Heart right ventricle (tissue), 16 donors: ENCODE data around the gene HELB. TPM values are rescaled to one million over a fixed set of nuclear protein-coding genes. Genes with fewer than 3 reads are reported as not detected.

Experiments used
- ATAC-seq, 8 donors: fragments of 200-7000 bp; cut with Tn5 transposase; one replicate each; pipeline ENCODE4 v1.9.1; 2020; ENCODE audit warnings: mild to moderate bottlenecking in 8 of 8, moderate library complexity in 8 of 8, moderate number of reproducible peaks in 1 of 8
- DNase-seq, 2 donors: peaks; one replicate each; pipeline ENCODE4 v3.0.0-alpha.2; 2020
- H3K27ac ChIP-seq, 10 donors: fragments of 200-600 bp; sonication (generic) in 2 of 10; one replicate each; pipeline versions ENCODE4 v1.5.0 to v1.8.0; 2020 to 2022; ENCODE audit warnings: mild to moderate bottlenecking in 3 of 10
- H3K27me3 ChIP-seq, 7 donors: fragments of 200-600 bp; one replicate each; pipeline ENCODE4 v1.8.0; 2021 to 2022; ENCODE audit warnings: mild to moderate bottlenecking in 2 of 7
- H3K36me3 ChIP-seq, 9 donors: fragments of 200-600 bp; sonication (generic) in 1 of 9; one replicate each; pipeline versions ENCODE4 v1.5.0 to v1.8.0; 2020 to 2022; ENCODE audit warnings: mild to moderate bottlenecking in 2 of 9
- H3K4me1 ChIP-seq, 9 donors: fragments of 200-600 bp; sonication (generic) in 1 of 9; one replicate each; pipeline versions ENCODE4 v1.5.0 to v1.8.0; 2020 to 2022; ENCODE audit warnings: mild to moderate bottlenecking in 4 of 9
- H3K4me3 ChIP-seq, 10 donors: fragments of 200-600 bp; sonication (generic) in 2 of 10; one replicate each; pipeline versions ENCODE4 v1.5.0 to v1.8.0; 2020 to 2022; ENCODE audit warnings: mild to moderate bottlenecking in 7 of 10, moderate library complexity in 2 of 10
- H3K9me3 ChIP-seq, 11 donors: fragments of 200-600 bp in 10 of 11; sonication (generic) in 2 of 11; one replicate each; pipeline versions ENCODE4 v1.5.0 to v1.8.0; 2013 to 2022; ENCODE audit warnings: mild to moderate bottlenecking in 2 of 11, control low read depth in 1 of 11, moderate library complexity in 1 of 11
- WGBS, 2 donors: extraction: QIAGEN DNeasy Blood & Tissue Kit; methylation state at CpG; one replicate each; pipeline ENCODE4 v1.1.7; 2013; ENCODE audit warnings: inconsistent platforms in 1 of 2; 5-methylcytosine and 5-hydroxymethylcytosine counted together
- intact Hi-C, 10 donors: fragments of 100-400 bp; cut with DNase I; formaldehyde crosslinking; loops; one replicate each; pipeline versions ENCODE4 v1.11.1 to v1.14.2; 2022
- polyA plus RNA-seq, 2 donors: library from polyadenylated mRNA; stranded (reverse); fragments of 200-250 nt; gene quantifications; one replicate each; pipeline ENCODE4 v1.2.3, GENCODE V29; 2013
- total RNA-seq, 10 donors: library from RNA; stranded (reverse); fragmentation: NEBNext Ultra II Directional in 3 of 10; extraction: Animal tissue kit (Norgen Biotek cat#: 25700) in 3 of 10; gene quantifications; one replicate each; pipeline versions ENCODE4 v1.2.1 to v1.2.4, GENCODE V29; 2021 to 2023
- TF ChIP-seq, protein P1 (sequence below), 9 donors: fragments of 200-600 bp; sonication (generic) in 2 of 9; IDR thresholded peaks; one replicate each; pipeline versions ENCODE4 v1.5.0 to v1.8.0; 2021 to 2022; ENCODE audit warnings: antibody characterized with exemption in 9 of 9, mild to moderate bottlenecking in 5 of 9, moderate library complexity in 1 of 9
- donor health status: Arrhythmogenic right ventricular cardiomyopathy.
- donor health status: ischemic (EF 13 %, LVEDD 7.1; RV severe dilation, severe dysfunction).
- donor health status: healthy with polysubstance abuse.
- donor health status: DM: no; HTN: yes; CAD: no.
- donor health status: DM: no; HTN: no; CAD: no.
- donor health status: ischemic (EF 25% LVEDD 6.9; RV normal size, moderate dysfunction).
- donor health status: ischemic (EF 25% LVEDD 5.7; RV mildly dilated, moderate dysfunction).
- donor health status: healthy.
- donor health status: DM: yes; HTN: yes; CAD: no.
- donor health status: Ischemic cardiomyopathy.
- donor health status: ischemic (EF 35%, LVEDD 5.7; RV mildly dilated, moderate dysfunction).
- donor health status: nonischemic (EF 11% LVEDD 7.7; RV severe dilation, severe dysfunction).
- donor health status: DM: yes; HTN: yes; CAD: no.
- donor health status: PGD.
- donor health status: ischemic (EF 29% LVEDD 5.4; RV normal size, mild dysfunction).
- donor health status: nonischemic (EF 23%, LVEDD 6.1; RV moderate dilation, normal function).

Gene HELB
- total and polyA plus RNA-seq, 12 donors: 0.16 to 3.6 (median 0.82) TPM

DNA sequence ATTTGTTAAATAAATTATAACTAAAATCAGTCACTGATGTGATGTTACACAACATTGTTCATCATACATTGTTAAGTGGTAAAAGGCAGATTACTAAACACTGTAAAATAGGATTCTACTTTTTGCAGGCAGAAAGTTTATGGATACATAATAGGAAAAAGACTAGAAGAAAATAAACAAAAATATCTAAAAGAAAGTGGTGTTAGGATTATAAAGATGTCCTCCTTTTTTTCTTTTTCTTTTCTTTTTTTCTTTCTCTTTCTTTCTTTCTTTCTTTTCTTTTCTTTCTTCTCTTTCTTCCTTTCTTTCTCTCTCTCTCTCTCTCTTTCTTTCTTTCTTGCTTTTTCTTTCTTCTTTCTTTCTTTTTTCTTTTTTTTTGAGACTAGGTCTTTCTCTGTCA, 39.6 kb upstream of the HELB start:
- ATAC-seq (no peak), DNase-seq (no peak)
- Histone ChIP-seq H3K36me3 (no peaks in the 10 kb centered on the region), H3K4me1 (peaks cover 0 to 5% (median 0%) of the 10 kb centered on the region in 9 donors), H3K27me3 (no peaks in the 10 kb centered on the region), H3K27ac (no peak overlapping the region), H3K4me3 (no peak overlapping the region), H3K9me3 (no peaks in the 10 kb centered on the region)
- TF ChIP-seq, protein P1, sequence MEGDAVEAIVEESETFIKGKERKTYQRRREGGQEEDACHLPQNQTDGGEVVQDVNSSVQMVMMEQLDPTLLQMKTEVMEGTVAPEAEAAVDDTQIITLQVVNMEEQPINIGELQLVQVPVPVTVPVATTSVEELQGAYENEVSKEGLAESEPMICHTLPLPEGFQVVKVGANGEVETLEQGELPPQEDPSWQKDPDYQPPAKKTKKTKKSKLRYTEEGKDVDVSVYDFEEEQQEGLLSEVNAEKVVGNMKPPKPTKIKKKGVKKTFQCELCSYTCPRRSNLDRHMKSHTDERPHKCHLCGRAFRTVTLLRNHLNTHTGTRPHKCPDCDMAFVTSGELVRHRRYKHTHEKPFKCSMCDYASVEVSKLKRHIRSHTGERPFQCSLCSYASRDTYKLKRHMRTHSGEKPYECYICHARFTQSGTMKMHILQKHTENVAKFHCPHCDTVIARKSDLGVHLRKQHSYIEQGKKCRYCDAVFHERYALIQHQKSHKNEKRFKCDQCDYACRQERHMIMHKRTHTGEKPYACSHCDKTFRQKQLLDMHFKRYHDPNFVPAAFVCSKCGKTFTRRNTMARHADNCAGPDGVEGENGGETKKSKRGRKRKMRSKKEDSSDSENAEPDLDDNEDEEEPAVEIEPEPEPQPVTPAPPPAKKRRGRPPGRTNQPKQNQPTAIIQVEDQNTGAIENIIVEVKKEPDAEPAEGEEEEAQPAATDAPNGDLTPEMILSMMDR (IDR thresholded peaks at IDR 0.05): no peak
- intact Hi-C loops: loop anchor here in 2 of 10 donors (10.0 kb wide), 1 partner anchor 432 kb away; no protein-coding TSS in a partner anchor

DNA sequence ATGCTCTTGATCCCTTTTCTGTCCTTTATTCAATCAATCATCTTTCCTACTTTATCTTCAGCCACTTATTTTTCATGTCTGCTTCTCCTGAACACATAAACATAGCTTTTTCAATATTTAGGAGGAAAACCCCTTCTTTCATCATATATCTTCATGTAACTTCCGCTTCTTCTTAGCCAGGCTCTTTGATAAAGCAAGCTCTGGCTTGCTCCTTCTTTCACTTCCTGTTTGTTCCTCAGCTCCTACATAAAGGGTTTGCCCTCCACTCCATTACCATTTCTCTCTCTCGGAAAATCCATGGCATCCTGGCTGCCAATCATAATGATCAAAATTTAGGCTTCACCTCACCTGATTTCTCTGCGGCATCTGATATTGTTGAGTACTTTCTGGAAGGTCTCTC, 33.7 kb upstream of the HELB start:
- TF ChIP-seq, protein P1 (IDR thresholded peaks at IDR 0.05): no peak
- 66 to 83% methylated on average over 3 of the region's 3 CpGs for WGBS, 2 donors
- Histone ChIP-seq H3K36me3 (no peaks in the 10 kb centered on the region), H3K27me3 (peaks cover 0 to 7% (median 0%) of the 10 kb centered on the region in 7 donors), H3K4me1 (peaks cover 0 to 34% (median 0%) of the 10 kb centered on the region in 9 donors), H3K4me3 (peak overlapping the region in 1 of 10 donors; percentile 16), H3K27ac (peak overlapping the region in 1 of 10 donors; percentile 82), H3K9me3 (no peaks in the 10 kb centered on the region)
- DNase-seq (no peak), ATAC-seq (peak in 2 of 8 donors; percentile 38 to 44)
- intact Hi-C loops: loop anchor here in 3 of 10 donors (5.0 to 10.0 kb wide), 2 partner anchors 424 to 426 kb away; no protein-coding TSS in a partner anchor

DNA sequence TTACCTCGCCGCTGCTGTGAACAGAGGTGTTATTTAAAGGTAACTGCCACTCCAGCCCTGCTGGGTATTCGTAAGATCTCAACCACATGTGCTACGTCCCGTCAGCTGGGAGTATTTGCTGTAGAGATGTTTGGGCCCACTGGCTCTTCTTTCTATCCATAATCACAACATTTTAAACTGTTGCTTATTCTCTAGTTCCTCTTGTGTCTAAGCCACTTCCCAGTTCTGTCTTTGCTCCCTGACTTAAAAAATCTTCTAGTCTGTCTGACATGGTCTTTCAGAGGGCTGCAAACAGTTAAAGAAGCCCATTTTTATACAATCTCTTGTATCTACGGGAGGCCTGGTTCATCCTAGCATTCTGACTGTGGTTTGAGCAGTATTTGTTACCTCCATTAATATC, 33.2 kb upstream of the HELB start:
- H3K27me3 ChIP-seq: peaks cover 0 to 7% (median 0%) of the 10 kb centered on the region in 7 donors
- 80 to 86% methylated on average over 6 of the region's 6 CpGs for WGBS, 2 donors

DNA sequence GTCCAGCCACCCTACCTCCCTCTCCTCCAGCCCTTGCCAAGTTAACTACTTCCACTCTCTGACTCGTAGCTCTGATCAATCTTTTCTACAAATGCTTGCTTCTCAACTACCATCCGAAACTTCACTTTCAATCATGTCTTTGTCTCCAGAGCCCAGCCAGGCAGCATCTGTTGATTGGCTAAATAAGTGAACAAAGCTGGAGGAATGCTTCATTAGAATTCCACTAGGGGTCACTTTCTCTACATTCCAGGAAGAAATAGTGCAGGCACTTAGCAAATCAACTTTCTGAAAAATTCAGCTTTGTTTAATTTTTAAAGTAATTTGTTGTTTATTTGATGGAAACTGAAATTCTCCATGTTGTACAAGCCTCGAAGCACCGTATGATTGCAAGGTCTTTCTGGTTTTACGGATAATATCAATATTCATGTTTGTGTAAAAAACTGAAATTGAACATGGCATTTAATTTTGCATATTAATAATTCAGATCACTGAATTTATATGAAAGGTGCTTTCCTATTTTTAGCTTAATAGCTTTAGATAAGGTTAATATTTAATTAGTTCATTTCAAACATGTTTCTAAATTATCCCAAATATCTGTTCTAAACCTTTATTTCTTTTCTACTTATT, 32.4 kb upstream of the HELB start:
- Histone ChIP-seq H3K9me3 (no peaks in the 10 kb centered on the region), H3K4me1 (peaks cover 0 to 34% (median 0%) of the 10 kb centered on the region in 9 donors), H3K36me3 (no peaks in the 10 kb centered on the region), H3K27me3 (peaks cover 0 to 7% (median 0%) of the 10 kb centered on the region in 7 donors), H3K27ac (peak overlapping the region in 1 of 10 donors; percentile 82), H3K4me3 (no peak overlapping the region)
- DNase-seq (no peak), ATAC-seq (peak in 2 of 8 donors; percentile 30 to 58)
- TF ChIP-seq, protein P1 (IDR thresholded peaks at IDR 0.05): peak; percentile 17 to 71 (median 59)
- intact Hi-C loops: loop anchor here in 8 of 10 donors (5.0 to 10.0 kb wide), 5 partner anchors 135 to 425 kb away; no protein-coding TSS in a partner anchor
- WGBS, 2 donors: 67 to 73% methylated on average over 5 of the region's 5 CpGs

More for the DNA sequence above, 33.2 kb upstream of the HELB start:
- peak overlapping the region in 1 of 10 donors; percentile 82 for H3K27ac ChIP-seq
- no peaks in the 10 kb centered on the region for H3K9me3 ChIP-seq
- no peak for ATAC-seq
- H3K4me3 ChIP-seq: peak overlapping the region in 1 of 10 donors; percentile 16
- DNase-seq: no peak
- peaks cover 0 to 34% (median 0%) of the 10 kb centered on the region in 9 donors for H3K4me1 ChIP-seq
- H3K36me3 ChIP-seq: no peaks in the 10 kb centered on the region
- intact Hi-C loops: loop anchor here in 3 of 10 donors (5.0 to 10.0 kb wide), 2 partner anchors 423 to 426 kb away; no protein-coding TSS in a partner anchor
- TF ChIP-seq, protein P1 (IDR thresholded peaks at IDR 0.05): no peak
